Cardiac muscle cell (in vitro differentiated cells and primary cell): ENCODE measurements around the gene MAML3. TPM values are rescaled to one million over a fixed set of nuclear protein-coding genes. Genes with fewer than 3 reads are reported as not detected.

Experiments
- DNase-seq, 2 donors: peaks; one replicate each; pipeline versions ENCODE4 v3.0.0 to v3.0.0-alpha.2; 2010 to 2017; ENCODE audit warnings: low read depth in 1 of 2, low spot score in 1 of 2
- H3K27ac ChIP-seq: fragments of 200-600 bp; sonication (generic); 2 replicates; pipeline ENCODE4 v1.5.1; 2016
- H3K27me3 ChIP-seq: fragments of 200-600 bp; sonication (generic); 2 replicates; pipeline ENCODE4 v1.6.0; 2016; ENCODE audit warnings: control low read depth
- H3K36me3 ChIP-seq: fragments of 200-600 bp; sonication (generic); 2 replicates; pipeline ENCODE4 v1.5.1; 2016; ENCODE audit warnings: control low read depth
- H3K4me1 ChIP-seq: fragments of 200-600 bp; sonication (generic); 2 replicates; pipeline ENCODE4 v1.8.1; 2017; ENCODE audit warnings: low read depth, mild to moderate bottlenecking, mixed run types
- H3K4me3 ChIP-seq: fragments of 200-600 bp; sonication (generic); 2 replicates; pipeline ENCODE4 v1.5.1; 2016; ENCODE audit warnings: mild to moderate bottlenecking
- H3K9me3 ChIP-seq: fragments of 200-600 bp; sonication (generic); 2 replicates; pipeline ENCODE4 v1.5.1; 2017; ENCODE audit warnings: low read depth, mild to moderate bottlenecking, control low read depth
- polyA plus RNA-seq: library from polyadenylated mRNA; unstranded; fragments of >200 nt; fragmentation: Nextera tagmentation; extraction: Ambion mirVana; gene quantifications from 2 replicates; pipeline ENCODE4 v1.2.1, GENCODE V29; 2016
- total RNA-seq: library from RNA; depleted of rRNA; stranded (reverse); fragments of >200 nt; gene quantifications from 2 replicates; pipeline ENCODE4 v1.2.3, GENCODE V29; 2016
- TF ChIP-seq, protein P1 (sequence below): IDR thresholded peaks from 2 replicates; pipeline ENCODE4 v1.5.1; 2012; ENCODE audit warnings: low read depth, mild to moderate bottlenecking, low read length

MAML3 gene
- total and polyA plus RNA-seq, 2 experiments from 2014 or later = 7.8 to 22.8 TPM

DNA sequence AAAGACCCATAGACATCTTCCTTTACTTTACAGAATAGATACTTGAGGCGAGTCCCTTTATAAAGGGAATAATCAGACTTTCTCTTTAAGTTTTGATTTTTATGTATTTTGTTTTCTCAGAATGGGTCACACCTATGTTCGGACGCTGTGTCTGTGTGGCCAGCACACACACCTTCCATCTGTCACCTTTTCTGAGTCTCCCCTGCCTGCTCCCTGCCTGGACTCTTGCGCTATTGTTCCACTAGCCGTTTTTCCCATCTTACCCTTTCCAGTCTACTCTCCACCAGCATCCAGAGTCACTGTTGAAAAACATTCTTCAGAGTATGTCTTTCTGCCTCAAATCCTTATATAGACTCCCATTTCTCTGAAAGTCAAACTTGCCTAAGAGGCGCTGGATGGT, 236.1 kb downstream of the MAML3 start:
- TF ChIP-seq, protein P1, sequence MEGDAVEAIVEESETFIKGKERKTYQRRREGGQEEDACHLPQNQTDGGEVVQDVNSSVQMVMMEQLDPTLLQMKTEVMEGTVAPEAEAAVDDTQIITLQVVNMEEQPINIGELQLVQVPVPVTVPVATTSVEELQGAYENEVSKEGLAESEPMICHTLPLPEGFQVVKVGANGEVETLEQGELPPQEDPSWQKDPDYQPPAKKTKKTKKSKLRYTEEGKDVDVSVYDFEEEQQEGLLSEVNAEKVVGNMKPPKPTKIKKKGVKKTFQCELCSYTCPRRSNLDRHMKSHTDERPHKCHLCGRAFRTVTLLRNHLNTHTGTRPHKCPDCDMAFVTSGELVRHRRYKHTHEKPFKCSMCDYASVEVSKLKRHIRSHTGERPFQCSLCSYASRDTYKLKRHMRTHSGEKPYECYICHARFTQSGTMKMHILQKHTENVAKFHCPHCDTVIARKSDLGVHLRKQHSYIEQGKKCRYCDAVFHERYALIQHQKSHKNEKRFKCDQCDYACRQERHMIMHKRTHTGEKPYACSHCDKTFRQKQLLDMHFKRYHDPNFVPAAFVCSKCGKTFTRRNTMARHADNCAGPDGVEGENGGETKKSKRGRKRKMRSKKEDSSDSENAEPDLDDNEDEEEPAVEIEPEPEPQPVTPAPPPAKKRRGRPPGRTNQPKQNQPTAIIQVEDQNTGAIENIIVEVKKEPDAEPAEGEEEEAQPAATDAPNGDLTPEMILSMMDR = no peak
- Histone ChIP-seq H3K4me3 (no peak overlapping the region), H3K27ac (peak overlapping the region; percentile 74), H3K36me3 (no peaks in the 10 kb centered on the region), H3K9me3 (no peaks in the 10 kb centered on the region), H3K27me3 (no peaks in the 10 kb centered on the region), H3K4me1 (peaks cover 64% of the 10 kb centered on the region)
- no peak for DNase-seq

DNA sequence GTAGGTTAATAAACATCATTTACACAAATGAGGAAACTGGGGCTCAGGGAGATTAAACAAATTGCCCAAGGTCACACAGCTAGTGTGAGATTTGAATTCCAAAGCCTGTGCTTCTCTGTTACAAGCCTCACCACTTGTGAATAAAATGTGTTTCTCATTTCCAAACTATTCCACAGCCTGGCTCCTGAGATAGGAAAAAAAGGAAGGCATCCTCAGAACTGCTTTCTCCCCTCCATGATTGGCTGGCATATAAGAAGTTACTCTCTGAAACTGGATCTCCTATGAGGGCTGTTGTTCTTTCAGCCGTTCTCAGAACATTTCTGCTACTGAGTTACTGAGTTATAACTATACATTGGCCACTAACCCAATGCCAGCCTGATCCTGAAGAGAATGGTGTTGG, 237.9 kb downstream of the MAML3 start:
- TF ChIP-seq, protein P1 = no peak
- Histone ChIP-seq H3K27me3 (no peaks in the 10 kb centered on the region), H3K36me3 (no peaks in the 10 kb centered on the region), H3K4me3 (no peak overlapping the region), H3K27ac (peak overlapping the region; percentile 26), H3K9me3 (no peaks in the 10 kb centered on the region), H3K4me1 (peaks cover 53% of the 10 kb centered on the region)
- no peak for DNase-seq

DNA sequence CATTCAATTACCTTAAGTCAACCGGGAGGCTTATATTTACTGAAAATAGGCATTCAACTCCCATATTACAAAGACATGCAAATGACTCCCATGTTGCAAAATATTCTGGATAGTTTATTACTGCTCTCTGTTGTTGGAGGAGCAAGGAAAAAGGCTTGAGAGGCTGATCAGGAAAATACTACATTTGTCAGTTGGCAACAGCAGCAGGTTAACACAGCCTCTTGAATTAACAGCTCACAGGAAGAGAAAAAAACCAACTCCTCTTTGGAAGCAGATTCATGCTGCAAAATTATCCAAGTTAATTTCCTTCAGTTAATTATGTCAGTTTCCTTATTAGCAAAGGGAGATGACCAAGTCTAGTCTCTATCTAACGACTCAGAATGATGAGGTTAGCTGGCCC, 238.9 kb downstream of the MAML3 start:
- TF ChIP-seq, protein P1 = no peak
- no peaks in the 10 kb centered on the region for H3K36me3 ChIP-seq
- H3K4me1 ChIP-seq = peaks cover 43% of the 10 kb centered on the region
- no peaks in the 10 kb centered on the region for H3K9me3 ChIP-seq
- no peak overlapping the region for H3K27ac ChIP-seq
- DNase-seq = no peak
- no peak overlapping the region for H3K4me3 ChIP-seq
- no peaks in the 10 kb centered on the region for H3K27me3 ChIP-seq

DNA sequence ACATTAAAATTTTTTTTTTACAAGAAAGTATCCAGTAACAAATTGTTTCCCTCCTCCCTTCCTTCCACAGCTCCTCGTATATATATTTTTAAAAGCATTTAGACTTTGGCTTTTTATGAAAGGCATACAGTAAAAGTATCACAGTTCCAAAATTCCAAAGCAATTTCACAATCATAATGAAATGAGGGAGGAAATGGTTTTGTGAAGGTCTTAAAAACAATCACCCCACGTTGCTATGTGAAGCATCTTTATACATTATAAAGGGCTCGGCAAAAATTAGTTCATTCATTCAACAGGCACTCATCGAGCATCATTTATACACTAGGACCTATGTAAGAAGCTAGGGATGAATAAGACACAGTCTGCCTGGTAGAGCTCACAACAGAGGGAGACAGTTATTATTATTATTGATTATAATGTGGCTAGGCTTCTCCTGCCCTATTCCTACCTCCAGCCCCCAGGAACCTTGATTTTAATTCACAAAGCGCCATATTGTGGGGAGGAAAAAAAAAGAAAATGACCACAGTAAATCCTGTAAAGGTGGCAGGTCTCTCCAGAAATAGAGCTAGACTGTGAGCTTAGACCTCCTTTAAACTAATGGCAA, 239.9 kb downstream of the MAML3 start:
- Histone ChIP-seq H3K27me3 (no peaks in the 10 kb centered on the region), H3K4me3 (no peak overlapping the region), H3K9me3 (no peaks in the 10 kb centered on the region), H3K4me1 (peaks cover 33% of the 10 kb centered on the region), H3K27ac (no peak overlapping the region), H3K36me3 (no peaks in the 10 kb centered on the region)
- TF ChIP-seq, protein P1 = no peak
- DNase-seq = peak in 1 of 2 donors; percentile 82

DNA sequence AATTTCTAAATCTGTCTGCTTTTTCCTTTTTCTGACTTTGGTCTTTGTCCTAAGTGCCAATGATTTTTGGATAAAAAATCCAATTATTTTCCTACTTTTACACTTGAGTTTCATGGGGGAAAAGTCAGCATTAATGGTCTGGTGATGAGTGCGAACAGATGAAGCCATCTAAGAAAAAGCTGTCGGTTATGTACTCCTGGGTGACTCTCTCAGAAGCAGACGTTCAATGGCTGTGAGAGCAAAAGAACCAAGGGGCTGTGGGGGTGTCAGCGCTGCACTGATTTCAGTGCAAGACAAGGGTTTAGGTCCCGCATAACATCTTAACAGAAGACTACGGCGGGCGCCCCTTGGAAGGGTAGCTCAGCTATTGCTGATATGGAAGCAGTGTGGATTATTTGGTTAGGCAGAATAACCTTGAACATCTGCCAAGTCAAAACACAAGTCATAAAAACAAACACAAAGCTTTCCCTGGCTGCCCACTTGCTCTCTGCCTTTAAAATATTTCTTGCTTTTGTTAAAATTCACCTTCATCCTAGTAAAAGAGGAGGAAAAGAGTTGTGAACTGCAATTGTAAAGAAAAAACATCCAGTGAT, 240.5 kb downstream of the MAML3 start:
- Histone ChIP-seq H3K36me3 (no peaks in the 10 kb centered on the region), H3K4me3 (no peak overlapping the region), H3K9me3 (no peaks in the 10 kb centered on the region), H3K27ac (no peak overlapping the region), H3K27me3 (no peaks in the 10 kb centered on the region), H3K4me1 (peaks cover 27% of the 10 kb centered on the region)
- TF ChIP-seq, protein P1 = no peak
- peak in 1 of 2 donors; percentile 73 for DNase-seq
